AG04450 (cell line): ENCODE data around the gene GLT6D1. TPM values are rescaled to one million over a fixed set of nuclear protein-coding genes. Genes with fewer than 3 reads are reported as not detected.

Experiments used
- CTCF ChIA-PET: fragments of 300-600, 350-600 bp; formaldehyde crosslinking; extraction: SDS; loops from one replicate; lab custom pipeline; 2022; ENCODE audit warnings: antibody characterized with exemption, inconsistent platforms; lab: Charles Lee
- POLR2A ChIA-PET: fragments of 350-600 bp; formaldehyde crosslinking; extraction: SDS; loops from one replicate; lab custom pipeline; 2021; ENCODE audit warnings: antibody characterized with exemption, inconsistent platforms; lab: Yijun Ruan, JAX
- DNase-seq: peaks from one replicate; pipeline ENCODE4 v3.0.0-alpha.2; 2011; ENCODE audit warnings: low read depth, low spot score
- H3K27ac ChIP-seq: one replicate; pipeline ENCODE4 v1.5.1; 2012; ENCODE audit warnings: low read depth, low read length, control low read depth
- H3K27me3 ChIP-seq: one replicate; pipeline ENCODE4 v1.6.0; 2012; ENCODE audit warnings: low read length; ENCODE audit not compliant: control insufficient read depth, insufficient read depth
- H3K4me3 ChIP-seq: 2 replicates; pipeline ENCODE4 v1.5.1; 2011; ENCODE audit warnings: mild to moderate bottlenecking, low read depth, low read length, control low read depth
- H3K9me3 ChIP-seq: 2 replicates; pipeline ENCODE4 v1.5.1; 2012; ENCODE audit warnings: low read length; ENCODE audit not compliant: control insufficient read depth, insufficient read depth
- CTCF ChIP-seq: IDR thresholded peaks from 2 replicates; pipeline ENCODE4 v1.5.1; 2011; ENCODE audit warnings: low read depth, low read length, control low read depth, inconsistent platforms
- polyA plus RNA-seq: library from polyadenylated mRNA; depleted of rRNA; stranded (reverse); fragments of >200 nt; gene quantifications from 2 replicates; pipeline ENCODE4 v1.2.3, GENCODE V29; 2011

The GLT6D1 gene
- polyA plus RNA-seq, 1 experiment = not detected

- no peak for TF ChIP-seq CTCF
- Histone ChIP-seq H3K27ac (no peak overlapping the region), H3K4me3 (no peak overlapping the region), H3K9me3 (peaks cover 4% of the 10 kb centered on the region; the same call in 1 of the 2 replicates), H3K27me3 (no peaks in the 10 kb centered on the region)
- ChIA-PET POLR2A (no interaction called here), CTCF (no interaction called here)
- DNase-seq = no peak
These were observed 24.3 kb downstream of the GLT6D1 start for GRCh38 chr9:135614821-135615665.

DNA sequence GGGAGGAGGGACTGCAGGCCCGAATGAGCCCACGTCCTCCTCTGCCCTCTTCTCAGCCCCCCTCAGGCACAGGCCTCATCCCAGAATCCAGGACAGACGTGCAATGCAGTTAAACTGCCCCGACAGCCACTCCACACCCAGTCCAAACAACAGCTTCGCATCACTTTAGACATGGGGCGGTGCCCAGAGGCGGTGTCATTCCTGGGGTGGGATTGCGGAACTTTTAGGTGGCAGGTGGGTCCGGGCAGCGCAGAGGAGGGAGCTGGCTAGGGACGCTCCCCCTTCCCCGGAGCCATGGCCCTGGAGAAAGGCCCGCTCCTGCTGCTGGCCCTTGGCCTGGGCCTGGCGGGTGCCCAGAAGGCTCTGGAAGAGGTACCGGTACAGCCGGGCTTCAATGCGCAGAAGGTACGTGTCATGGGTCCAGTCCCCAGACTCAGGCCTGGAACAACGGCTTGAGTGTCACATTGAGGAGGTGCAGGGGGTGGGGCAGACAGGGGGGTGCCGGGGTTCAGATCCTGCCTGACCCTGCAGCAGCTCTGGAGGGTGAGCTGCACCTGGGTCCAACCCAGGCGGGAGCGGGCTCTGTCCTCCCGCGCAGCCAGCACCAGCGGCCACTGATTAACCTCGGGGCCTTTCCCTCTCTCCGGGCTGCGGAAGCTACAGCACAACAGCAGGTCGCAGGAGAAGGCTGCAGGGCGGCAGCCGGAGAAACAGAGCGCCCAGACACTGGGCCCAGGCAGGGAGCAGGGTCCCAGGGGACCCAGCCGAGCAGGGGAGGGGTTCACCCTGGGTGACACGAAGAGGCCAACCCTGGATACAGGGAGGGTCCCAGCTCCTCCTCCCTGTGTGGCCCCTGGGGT, 25.2 kb downstream of the GLT6D1 start:
- DNase-seq = no peak
- H3K4me3 ChIP-seq = no peak overlapping the region
- H3K27me3 ChIP-seq = no peaks in the 10 kb centered on the region
- peaks cover 4% of the 10 kb centered on the region; the same call in 1 of the 2 replicates for H3K9me3 ChIP-seq
- H3K27ac ChIP-seq = no peak overlapping the region
- no peak for TF ChIP-seq CTCF
- ChIA-PET CTCF (interaction anchor here (1.1 kb wide), 1 partner anchor 11 kb away, joined by 3 read pairs; no protein-coding TSS in a partner anchor), POLR2A (no interaction called here)

DNA sequence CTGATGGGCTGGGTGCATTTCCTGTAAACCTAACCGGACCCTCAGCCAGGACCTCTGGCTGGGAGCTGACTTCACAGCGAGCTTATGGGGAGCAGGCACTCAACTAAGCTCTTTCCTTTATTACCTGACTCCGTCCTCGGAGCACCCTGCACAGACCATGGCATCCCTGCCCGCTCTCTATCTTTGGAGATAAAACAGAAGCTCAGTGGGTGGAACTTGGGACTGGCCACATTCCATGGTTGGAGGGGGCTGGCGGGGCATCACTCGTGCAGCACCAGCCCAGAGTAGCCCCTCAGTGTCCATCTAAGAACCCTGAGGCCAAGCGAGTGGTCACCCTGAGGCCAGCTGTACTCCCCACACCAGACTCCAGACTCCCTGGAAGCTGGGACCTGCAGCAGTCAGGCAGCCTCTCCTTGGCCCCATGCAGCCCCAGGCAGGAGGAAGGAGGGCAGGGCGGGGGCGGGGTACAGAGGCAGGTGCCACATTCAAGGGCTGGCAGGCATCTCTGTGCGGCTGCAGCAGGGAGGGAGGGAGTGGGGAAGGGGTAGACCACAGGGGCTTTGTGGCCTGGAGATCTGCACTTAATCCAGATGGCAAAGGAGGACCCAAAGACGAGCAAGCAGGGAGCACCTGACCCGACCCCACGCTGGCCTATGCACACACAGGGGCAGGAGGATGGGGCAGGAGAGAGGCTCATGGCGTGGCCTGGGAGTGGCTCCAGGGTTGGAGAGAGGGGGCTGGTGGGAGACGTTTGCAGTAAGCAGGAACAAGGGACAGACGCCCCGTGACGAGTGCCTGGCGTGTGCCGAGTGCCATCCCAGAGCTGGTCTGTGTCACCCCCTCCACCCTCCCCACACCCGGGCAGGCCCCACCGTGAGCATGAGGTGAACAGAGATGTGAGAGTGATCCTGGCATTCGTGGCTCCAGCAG, 26.1 kb downstream of the GLT6D1 start:
- DNase-seq = no peak
- TF ChIP-seq CTCF = no peak
- Histone ChIP-seq H3K27ac (no peak overlapping the region), H3K4me3 (no peak overlapping the region), H3K9me3 (peaks cover 4% of the 10 kb centered on the region; the same call in 1 of the 2 replicates), H3K27me3 (no peaks in the 10 kb centered on the region)
- CTCF ChIA-PET = interaction anchor here (1.1 kb wide), 1 partner anchor 10 kb away, joined by 3 read pairs; no protein-coding TSS in a partner anchor
- POLR2A ChIA-PET = no interaction called here

GRCh38 chr9:135612437-135612836, 26.9 kb downstream of the GLT6D1 start:
- ChIA-PET CTCF (no interaction called here), POLR2A (no interaction called here)
- DNase-seq = no peak
- no peak overlapping the region for H3K4me3 ChIP-seq
- peaks cover 4% of the 10 kb centered on the region; the same call in 1 of the 2 replicates for H3K9me3 ChIP-seq
- no peak overlapping the region for H3K27ac ChIP-seq
- no peaks in the 10 kb centered on the region for H3K27me3 ChIP-seq
- no peak for TF ChIP-seq CTCF
